Measurements from ENCODE around the gene PLEKHG3.

Gene PLEKHG3

DNA sequence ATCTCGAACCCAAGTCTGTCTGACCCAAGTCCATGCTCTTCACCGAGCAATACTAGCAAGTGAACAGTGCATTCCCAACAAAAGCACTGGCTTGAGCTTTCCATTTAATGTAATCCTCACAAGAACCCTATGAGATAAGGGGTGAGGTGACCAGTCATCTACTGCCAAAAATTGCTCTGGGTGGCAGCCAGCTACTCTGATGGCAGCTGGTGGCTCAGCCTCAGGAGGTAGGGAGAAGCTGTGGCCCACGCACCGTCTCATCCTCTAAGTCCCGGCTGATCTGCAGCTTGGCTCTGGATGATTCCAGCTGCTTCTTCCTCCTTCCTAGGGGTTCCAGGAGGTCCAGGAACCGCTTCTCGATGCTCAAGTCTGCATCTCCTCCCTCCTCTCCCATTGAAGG is 75.2 kb downstream of the PLEKHG3 start:
- DNase-seq (ENCODE audit: low spot score) (no peak), FAIRE-seq (no peak)

DNA sequence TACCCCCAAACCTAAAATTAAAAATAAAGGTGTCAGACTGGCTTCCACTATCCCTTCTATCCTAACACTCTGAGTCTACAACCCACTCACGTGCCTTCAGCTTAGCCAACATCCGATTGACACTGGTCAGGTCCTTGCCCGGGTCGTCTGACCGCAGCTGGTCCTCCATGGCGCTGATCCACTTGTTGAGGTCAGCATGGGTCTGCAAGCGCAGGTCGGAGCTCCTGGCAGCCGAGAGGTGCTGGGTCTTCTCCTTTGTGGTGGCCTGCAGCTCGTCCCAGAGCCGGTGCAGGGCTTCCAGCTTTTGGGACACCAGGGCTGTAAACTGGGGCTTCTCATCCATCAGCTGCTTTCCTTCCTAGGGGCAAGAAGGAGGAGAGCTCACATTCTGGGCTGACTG is 78.0 kb downstream of the PLEKHG3 start:
- FAIRE-seq (no peak), DNase-seq (ENCODE audit: low spot score) (no peak)

DNA sequence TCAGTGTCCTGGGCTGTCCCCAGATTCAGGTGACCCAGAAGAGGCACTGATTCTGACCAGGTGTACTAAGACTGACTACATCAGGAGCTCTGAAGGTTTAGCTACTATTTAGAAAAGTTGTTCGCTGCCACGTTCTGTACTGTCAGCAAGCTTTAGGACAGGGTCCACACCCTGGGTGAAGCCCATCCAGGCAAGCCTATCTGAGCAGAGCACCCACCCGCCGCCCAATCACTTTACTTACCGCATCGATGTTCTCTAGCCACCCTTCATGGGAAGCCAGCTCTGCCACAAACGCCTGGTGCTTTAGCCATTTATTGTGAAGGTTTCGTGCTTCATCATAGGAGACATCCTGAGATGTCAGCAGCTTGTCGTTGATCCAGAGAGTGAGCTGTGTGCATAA is 79.8 kb downstream of the PLEKHG3 start:
- no peak for FAIRE-seq
- no peak for DNase-seq (ENCODE audit: low spot score)

DNA sequence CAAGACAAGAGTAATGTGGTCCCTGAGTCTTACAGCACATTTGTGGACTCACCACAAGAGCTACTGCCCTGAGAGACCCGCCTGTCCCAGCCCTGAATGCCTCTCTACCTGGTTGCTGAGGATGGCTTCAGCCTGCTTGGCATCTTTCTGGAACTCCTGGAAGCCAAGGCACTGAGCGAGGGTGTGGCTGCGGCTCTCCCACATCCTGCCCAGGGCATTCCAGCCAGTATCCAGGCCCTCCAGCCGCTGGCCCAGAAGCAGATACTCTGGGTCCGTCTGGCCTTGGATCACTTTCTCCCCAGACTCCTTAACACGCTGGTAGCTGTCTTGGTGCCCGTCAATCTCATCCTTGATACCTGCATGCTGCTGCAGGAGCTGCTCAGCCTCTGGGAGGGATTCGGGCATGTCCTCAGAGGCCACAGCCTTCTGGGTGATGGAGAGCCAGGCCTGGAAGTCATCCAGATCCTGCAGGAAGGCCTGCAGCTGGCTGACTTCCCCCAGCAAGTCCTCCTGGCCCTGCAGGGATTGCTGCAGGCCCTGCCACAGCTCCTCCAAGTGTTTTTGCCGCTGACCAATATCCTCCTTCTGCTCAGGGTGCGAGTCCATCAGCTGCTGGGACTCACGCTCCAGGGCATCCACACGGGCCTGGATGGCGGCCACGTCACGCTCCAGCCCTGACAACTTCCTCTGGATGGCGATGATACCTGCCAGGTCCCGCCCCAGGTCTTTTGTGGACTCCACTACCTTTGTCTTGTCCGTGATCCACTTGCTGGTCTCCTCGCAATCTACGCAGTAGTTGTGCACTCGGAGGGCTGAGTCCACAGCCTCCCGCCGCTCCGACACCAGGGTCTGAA is 82.3 kb downstream of the PLEKHG3 start:
- no peak for FAIRE-seq

DNA sequence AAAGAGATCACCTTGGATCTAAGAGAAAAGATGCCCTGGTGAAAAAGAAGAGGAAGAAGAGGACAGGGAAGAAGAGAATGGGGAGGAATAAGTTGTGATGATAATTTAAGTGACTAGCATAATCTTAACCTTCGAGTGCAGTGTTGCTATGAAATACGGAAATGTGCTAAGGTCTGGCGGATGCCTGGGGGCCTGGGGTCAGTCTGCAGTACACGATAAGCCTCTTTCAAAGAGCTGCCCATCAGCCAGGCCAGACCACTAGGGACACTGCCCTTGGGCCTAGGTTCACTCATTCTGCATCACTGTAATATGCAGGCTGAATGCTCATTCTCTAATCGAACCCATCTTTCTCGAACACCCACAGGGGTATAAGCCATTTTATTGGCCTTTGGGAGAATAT is 83.4 kb downstream of the PLEKHG3 start:
- FAIRE-seq (no peak), DNase-seq (ENCODE audit: low spot score) (no peak)

More for the DNA sequence above, 82.3 kb downstream of the PLEKHG3 start:
- no peak for DNase-seq (ENCODE audit: low spot score)

DNA sequence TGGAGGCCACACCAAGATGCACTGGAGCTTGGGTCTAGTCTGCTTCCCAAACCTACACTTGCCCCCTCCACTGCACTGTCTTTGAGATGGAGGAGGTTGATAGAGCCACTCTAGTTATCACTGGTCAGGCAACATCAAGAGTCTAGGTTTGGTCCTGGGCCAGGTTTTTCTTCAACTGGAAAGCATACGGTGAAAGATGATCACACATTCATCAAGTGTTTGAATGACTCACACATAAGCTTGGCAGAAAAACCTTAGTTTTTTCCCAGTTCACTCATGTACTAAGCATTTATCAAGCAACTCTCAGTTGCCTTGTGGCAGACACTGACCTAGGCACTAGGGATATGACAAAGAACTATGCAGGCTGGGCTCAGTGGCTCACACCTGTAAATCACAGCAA is 84.5 kb downstream of the PLEKHG3 start:
- FAIRE-seq (peak; percentile 74), DNase-seq (ENCODE audit: low spot score) (peak; percentile 68)

DNA sequence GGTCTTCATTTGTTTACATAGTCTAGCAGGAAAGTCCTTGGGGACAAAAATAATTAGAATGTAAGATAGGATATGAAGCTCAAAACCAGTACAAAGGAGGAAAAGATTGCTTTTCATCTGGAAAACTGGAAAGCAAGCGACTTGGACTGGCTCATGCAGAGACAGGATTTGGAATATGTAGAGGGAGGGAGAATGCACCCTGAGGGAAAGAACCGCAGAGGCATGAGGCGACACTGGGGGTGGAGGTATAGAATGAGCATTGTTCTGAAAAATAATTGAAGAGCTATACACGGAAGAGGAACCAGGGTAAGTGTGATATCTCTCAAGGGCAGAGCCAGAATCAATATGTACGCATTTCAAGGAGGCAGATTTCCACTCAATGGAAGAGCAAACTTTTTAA is 85.5 kb downstream of the PLEKHG3 start:
- DNase-seq (ENCODE audit: low spot score) (no peak), FAIRE-seq (no peak)

DNA sequence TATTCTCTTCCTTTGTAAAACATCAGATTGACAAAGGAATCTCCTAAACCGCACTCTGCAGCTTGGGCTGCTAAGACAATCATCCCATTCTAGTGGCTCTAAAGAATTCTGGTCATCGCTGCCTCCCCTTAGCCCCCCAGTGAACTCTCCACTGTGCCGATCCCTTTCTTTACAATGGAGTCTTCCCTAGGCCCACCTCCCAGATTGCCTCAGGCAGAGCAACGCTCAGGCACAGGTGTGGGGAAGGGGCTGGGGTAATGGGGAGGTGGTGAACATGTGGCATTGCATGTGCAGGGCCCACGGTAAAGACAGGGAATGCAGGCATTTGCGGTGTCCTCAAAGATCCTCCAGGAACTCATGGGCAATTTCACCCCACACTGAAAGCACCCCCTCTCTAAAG is 86.3 kb downstream of the PLEKHG3 start:
- FAIRE-seq (no peak), DNase-seq (ENCODE audit: low spot score) (no peak)

DNA sequence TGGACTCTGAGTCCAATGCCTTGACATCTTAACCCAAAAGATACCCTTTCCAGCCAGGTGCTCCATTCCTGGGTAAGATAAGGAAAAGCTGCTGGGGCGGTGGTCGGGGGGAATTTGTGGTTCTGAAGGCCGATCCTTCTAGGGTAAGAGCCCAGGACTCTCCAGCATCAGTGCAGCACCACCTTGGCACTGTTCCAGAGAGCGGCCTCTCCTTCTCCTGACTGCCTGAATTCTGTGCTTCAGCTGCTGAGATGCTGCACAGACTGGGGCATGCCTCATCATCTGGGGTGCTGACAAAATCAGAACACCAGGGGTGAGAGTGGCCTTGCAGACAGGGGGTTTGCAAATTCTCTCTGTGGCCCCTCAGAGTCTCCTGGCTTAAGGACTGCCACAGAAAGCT is 88.0 kb downstream of the PLEKHG3 start:
- no peak for FAIRE-seq

DNA sequence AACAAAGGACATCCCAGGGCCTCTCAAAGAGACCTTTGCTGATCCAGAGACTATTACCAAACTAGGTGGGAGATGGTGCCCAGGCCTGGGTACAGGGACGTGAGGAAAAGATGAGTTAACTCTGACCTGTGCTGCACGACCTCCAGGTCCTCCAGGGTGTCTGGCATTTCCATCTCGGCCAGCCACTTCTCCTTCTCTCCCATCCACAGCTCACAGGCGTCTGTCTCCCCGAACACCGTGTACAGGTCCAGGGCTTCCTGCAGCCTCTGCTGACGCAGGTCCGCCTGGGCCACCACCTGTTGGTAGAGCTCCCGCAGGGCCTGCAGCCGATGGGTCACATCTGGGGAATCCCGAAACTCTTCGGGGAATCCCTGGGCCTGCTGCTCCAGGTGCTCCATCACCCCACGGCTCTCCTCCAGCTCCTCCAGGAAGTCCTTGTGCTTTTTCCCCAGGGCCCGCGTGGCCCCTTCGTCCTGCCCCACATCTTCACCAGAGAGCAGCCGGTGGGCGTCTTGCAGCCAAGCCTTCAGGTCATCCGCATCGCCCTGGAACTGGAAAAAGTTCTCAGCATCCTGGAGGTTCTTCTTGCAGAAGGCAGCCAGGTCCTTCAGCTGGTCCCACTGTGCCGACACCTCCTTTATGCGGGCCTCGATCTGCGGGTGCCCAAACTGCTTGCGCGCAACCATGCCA is 88.8 kb downstream of the PLEKHG3 start:
- FAIRE-seq (no peak), DNase-seq (ENCODE audit: low spot score) (no peak)

More for the DNA sequence above, 88.0 kb downstream of the PLEKHG3 start:
- DNase-seq (ENCODE audit: low spot score), result no peak

DNA sequence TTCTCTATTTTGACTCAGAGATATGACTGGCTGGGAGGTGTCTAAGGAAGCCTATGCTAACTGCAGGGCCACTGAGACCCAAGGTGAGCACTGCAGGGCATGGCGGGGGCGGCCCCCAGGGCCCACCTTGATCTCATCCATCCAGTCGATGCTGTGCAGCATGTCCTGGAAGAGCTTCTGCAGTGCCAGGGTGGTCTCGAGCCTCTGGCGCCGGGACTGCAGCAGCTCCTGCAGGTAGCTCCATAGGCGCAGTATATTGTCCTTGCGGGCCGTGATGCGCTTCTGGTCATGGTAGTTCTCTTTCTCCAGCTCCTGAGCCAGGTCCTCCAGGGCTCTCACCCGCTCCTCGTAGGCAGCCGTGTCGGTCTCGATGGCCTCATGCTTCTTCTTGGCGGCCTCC is 91.0 kb downstream of the PLEKHG3 start:
- FAIRE-seq (no peak), DNase-seq (ENCODE audit: low spot score) (no peak)

DNA sequence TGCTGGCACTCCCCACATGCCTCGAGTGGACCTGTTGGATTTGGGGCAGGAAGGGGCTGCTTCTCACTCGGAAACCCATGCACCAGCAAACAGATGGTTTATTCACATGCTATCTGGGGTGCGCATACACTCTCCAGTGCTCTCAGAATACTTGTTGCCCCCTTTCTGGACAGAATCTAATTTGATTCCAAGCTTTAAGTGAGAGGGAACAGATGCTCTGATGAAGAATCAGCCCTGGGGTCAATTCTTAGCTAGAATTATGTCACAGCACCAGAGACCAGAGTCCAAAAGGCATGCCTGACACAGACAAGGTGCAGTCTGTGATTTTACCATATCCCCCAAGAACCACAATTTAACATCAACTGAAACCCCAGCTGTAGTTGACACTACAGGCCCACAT is 91.7 kb downstream of the PLEKHG3 start:
- FAIRE-seq, result no peak

DNA sequence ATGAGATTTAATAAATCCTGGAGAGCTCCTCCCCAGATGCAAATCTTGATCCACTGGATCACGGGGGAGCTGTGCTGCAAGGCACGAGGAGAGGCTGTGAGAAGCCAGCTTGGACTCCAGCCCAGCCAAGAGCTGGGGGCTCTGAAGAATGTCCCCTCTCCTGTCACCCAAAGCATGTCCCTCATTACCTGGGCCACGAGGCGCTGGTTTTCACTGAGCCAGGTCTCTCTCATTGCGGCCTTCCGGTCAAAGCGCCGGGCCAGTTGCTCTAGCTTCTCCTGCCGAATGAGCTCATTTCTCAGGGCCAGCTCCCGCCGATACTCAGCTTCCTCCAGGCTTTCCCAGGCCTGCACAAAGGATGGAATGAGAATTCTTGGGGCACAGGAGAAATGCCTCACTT is 92.1 kb downstream of the PLEKHG3 start:
- no peak for DNase-seq (ENCODE audit: low spot score)
- no peak for FAIRE-seq

More for the DNA sequence above, 91.7 kb downstream of the PLEKHG3 start:
- DNase-seq (ENCODE audit: low spot score), result no peak

DNA sequence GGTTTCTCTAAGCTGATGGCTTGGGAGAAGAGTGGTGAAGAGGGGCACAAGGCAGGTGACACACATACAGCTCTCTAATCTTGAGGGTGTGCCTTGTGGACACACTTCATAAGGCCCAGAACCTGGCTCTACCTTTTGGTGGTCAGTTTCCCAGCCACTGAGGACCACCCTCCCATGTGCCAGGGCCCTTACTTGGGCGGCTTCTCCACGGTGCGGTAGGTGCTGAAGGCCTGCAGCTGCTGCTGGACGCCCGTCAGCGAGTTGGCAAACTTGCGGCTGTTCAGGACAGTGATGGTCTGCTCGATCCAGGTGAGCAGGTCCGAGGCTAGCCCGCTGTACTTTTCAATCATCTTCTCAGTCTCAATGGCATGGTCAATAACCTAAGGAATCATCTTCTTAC is 95.3 kb downstream of the PLEKHG3 start:
- DNase-seq (ENCODE audit: low spot score) (no peak), FAIRE-seq (no peak)

Data from RCC 7860 (cell line).